GM10248 (cell line): ENCODE data around the gene PNPLA7.
A peak's percentile ranks its signal among the peaks of the same experiment; 100 is the strongest.

ENCODE experiments used
- CTCF ChIA-PET: fragments of 300-600 bp; sonication (Branson Sonifier 250); formaldehyde crosslinking; extraction: SDS; loops from one replicate; lab custom pipeline; 2021; ENCODE audit warnings: antibody characterized with exemption; lab: Yijun Ruan, JAX
- POLR2A ChIA-PET: fragments of 350-650 bp; sonication (Branson Sonifier 250); formaldehyde crosslinking; extraction: SDS; loops from one replicate; lab custom pipeline; 2020; ENCODE audit warnings: antibody characterized with exemption; lab: Yijun Ruan, JAX
- DNase-seq: peaks from one replicate; pipeline ENCODE4 v3.0.0; 2012; ENCODE audit errors: extremely low spot score
- TF ChIP-seq, protein P1 (sequence below): IDR thresholded peaks from 2 replicates; pipeline ENCODE4 v1.5.1; 2012; ENCODE audit warnings: mild to moderate bottlenecking, low read depth; ENCODE audit errors: extremely low read depth, missing control alignments, control extremely low read depth

The PNPLA7 gene

DNA sequence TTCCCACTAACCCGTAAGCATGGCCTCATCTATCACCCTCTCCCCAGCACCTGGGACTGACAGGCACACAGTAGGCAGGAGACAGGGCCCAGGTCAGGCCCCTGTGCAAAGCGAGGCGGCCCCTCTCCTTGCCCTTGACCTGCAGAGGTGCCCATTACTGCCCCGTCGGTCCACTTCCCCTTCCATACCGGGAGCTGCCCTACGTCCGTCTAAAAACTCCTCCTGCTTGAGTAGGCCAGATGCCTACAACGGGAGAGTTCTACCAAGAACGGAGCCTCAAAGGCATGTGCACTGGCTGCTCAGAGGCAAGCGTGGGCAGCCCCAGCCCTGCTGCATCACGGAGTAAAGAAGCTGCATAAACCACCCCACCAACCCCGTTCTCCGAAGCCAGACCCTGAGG is 33.1 kb upstream of the PNPLA7 start:
- ChIA-PET CTCF (no interaction called here), POLR2A (no interaction called here)
- DNase-seq: no peak
- TF ChIP-seq, protein P1, sequence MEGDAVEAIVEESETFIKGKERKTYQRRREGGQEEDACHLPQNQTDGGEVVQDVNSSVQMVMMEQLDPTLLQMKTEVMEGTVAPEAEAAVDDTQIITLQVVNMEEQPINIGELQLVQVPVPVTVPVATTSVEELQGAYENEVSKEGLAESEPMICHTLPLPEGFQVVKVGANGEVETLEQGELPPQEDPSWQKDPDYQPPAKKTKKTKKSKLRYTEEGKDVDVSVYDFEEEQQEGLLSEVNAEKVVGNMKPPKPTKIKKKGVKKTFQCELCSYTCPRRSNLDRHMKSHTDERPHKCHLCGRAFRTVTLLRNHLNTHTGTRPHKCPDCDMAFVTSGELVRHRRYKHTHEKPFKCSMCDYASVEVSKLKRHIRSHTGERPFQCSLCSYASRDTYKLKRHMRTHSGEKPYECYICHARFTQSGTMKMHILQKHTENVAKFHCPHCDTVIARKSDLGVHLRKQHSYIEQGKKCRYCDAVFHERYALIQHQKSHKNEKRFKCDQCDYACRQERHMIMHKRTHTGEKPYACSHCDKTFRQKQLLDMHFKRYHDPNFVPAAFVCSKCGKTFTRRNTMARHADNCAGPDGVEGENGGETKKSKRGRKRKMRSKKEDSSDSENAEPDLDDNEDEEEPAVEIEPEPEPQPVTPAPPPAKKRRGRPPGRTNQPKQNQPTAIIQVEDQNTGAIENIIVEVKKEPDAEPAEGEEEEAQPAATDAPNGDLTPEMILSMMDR: no peak

DNA sequence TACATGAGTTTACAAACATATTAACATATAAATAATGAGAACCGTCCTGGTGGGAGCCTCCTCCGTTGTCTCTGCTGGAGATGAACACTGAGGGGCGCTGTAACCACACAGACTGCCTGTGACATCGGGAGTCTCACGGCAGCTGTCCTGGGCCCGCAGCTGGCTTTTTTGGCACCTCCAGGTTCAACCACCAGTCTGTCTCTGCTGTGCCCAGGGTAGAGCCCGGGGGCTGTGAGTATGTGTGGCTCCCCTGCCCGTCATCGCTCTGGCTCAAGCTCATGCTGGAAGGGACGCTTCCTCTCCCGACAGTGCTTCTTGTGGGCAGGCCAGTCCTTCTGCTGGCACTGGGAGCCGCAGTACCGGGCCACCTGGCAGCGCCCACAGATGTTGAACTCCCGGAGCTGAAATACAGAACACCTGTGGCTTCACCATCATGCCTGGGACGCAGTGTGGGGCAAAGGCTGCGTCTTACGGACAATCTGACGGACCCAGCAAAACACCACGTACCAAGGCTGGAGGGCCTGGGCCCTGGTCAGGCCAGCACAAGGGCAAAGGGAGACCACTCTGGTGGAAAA is 32.2 kb upstream of the PNPLA7 start:
- ChIA-PET POLR2A (no interaction called here), CTCF (interaction anchor here (6.2 kb wide), 1 partner anchor 8 kb away, joined by 74 read pairs; the partner anchor contains the start of gene ZMYND19)
- TF ChIP-seq, protein P1: peak; percentile 22
- DNase-seq: no peak

DNA sequence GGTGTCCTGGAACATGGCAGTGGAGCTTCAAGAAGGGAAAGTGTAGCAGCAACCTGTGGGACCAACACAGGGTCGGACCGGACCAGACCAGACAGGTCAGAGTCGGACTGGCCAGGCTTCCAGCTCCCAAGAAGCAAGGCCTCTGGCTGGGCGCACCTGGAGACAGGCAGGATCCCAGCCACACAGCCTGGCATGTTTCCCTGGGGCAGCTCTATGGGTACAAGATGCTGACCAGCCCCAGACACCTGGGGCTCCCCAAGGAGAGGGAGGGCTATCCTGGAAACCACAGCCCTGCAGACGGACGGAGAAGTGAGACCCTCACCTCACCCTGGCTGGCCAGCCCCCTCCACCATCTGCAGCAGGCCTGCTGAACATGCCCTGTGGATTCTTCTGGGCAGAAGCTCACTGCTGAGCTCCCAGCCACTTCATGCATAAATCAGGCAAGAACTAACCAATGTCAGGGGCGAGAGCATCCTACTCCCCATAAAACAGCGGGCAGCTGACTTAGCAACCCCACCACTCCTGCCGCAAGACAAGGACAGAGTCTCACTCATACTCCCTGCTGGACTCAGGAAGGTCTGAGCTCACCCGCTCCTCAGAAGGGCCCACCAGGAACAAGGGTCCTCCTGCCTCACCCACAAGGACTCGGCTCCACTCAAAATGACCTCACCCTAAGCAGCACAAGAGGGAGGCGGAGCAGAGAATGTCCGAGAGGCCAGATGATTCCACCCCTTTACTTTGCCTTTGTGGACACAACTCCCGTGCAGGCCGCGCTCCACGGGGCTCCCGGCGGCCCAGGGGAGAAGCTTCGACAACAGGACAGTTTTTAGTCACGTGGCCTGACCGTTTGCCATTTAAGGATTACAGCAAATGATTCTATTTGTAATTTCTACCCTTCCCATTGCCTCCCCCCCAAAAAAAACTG is 31.4 kb upstream of the PNPLA7 start:
- TF ChIP-seq, protein P1: no peak
- no peak for DNase-seq
- POLR2A ChIA-PET: no interaction called here
- CTCF ChIA-PET: interaction anchor here (0.9 to 6.2 kb wide), 3 partner anchors 9 to 91 kb away, joined by 3 to 74 read pairs (median 3); partner anchors contain the start of gene ZMYND19

DNA sequence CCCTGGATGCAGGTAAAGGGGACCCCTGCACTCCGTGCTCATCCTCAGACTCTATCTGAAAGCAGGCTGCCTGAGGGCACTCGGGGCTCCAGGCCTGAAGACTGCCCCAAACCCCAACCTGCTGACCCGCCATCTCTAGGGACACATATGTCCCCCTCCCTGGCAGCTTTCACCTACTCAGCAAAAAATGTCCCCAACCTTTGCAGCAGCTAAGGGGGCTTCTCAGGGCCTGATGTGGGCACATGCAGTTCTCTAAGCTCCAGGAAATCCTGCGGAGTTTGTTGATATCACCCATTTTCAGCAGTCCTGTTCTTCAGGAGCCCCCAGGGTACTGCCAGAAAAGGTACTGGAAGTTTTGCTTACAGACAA is 30.7 kb upstream of the PNPLA7 start:
- ChIA-PET POLR2A (no interaction called here), CTCF (interaction anchor here (0.9 to 6.2 kb wide), 3 partner anchors 10 to 92 kb away, joined by 3 to 74 read pairs (median 3); partner anchors contain the start of gene ZMYND19)
- no peak for DNase-seq
- TF ChIP-seq, protein P1: no peak

DNA sequence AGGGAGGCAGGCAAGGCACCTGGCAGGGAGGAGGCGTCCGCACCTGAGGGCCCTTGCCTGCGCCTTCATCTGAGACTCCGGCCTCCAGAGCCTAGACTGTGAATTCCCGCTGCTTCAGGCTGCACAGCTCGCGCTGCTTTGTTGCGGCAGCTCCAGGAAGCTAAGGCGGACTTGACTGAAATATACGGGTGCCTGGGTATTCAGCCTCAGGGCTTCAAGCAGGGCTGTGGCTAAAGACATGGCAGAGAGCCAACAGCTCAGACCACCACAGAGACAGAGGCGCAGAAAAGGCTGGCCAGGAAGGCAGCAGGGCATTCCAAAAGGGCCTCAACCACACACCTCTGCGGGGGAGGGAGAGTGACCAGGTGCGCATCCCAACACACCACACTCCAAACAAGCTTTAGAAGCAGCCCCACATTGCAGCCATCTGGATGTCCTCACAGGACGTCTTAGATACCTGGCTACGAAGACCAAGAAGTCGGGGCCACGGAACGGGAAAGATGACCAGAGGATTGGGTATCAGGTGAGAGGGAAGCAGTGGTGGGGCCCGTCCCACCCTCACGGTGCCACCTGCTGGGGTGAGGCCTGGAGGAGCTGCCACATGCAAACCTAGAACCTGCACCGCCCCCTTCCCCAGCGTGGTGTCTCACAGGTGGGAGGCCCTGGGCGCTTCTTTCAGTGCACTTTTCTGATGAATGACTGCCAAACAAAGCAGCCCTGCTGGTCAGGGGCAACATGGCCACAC is 30.2 kb upstream of the PNPLA7 start:
- no peak for DNase-seq
- TF ChIP-seq, protein P1: no peak
- CTCF ChIA-PET: interaction anchor here (0.9 to 6.2 kb wide), 3 partner anchors 10 to 92 kb away, joined by 3 to 74 read pairs (median 3); partner anchors contain the start of gene ZMYND19
- POLR2A ChIA-PET: interaction anchor here (0.5 to 0.6 kb wide), 2 partner anchors 16 to 344 kb away, joined by 4 read pairs; no protein-coding TSS in a partner anchor

DNA sequence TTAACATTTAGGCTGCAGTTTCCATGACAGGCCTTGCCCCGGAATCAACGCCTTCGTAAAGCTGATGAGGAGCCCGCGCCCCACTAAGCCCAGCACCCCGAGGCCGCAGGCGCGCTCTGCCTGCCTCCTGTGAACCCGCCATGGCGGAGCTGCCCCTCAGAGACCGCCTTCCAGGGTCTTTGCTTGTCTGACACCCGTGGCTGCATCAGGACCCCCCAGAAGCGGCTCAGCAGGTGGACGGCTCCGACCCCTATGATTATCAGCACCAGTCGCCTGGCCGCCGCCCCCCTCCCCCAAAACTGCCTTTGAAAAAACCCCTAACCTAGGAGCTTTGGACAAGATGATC is 29.0 kb upstream of the PNPLA7 start:
- POLR2A ChIA-PET: interaction anchor here (0.6 kb wide), 2 partner anchors 15 to 26 kb away, joined by 3 to 4 read pairs; partner anchors contain the start of gene ARRDC1
- no peak for DNase-seq
- TF ChIP-seq, protein P1: no peak
- CTCF ChIA-PET: interaction anchor here (1.0 to 6.2 kb wide), 6 partner anchors 12 to 59 kb away, joined by 3 to 74 read pairs (median 4); partner anchors contain the start of gene ZMYND19
